GM12801 (cell line): ENCODE measurements around the gene ERI3.

ENCODE experiments used
- CTCF ChIP-seq: IDR thresholded peaks from one replicate; pipeline ENCODE4 v1.5.1; 2011; ENCODE audit warnings: control low read depth; ENCODE audit not compliant: insufficient read length; ENCODE audit errors: extremely low read depth

The ERI3 gene

DNA sequence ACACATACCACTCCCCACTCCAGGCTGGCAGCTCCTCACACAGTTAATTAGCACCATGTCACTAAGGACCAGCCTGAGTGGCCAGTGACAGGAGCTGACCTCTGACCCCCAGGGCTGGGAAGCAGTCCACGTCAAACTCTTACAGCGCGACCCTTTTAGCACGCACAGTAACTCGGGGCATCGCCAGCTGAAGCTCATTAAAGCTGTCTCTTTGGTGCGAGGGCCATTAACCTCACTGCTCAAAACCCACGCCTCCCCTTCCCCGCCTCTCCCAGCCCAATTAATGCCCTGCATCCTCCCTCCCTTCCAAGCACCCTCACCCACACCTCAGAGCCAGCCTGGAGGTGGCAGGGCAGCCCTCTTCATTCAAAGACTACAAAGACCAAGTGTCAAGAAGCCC lies 110.1 kb downstream of the ERI3 start:
- TF ChIP-seq CTCF: no peak

DNA sequence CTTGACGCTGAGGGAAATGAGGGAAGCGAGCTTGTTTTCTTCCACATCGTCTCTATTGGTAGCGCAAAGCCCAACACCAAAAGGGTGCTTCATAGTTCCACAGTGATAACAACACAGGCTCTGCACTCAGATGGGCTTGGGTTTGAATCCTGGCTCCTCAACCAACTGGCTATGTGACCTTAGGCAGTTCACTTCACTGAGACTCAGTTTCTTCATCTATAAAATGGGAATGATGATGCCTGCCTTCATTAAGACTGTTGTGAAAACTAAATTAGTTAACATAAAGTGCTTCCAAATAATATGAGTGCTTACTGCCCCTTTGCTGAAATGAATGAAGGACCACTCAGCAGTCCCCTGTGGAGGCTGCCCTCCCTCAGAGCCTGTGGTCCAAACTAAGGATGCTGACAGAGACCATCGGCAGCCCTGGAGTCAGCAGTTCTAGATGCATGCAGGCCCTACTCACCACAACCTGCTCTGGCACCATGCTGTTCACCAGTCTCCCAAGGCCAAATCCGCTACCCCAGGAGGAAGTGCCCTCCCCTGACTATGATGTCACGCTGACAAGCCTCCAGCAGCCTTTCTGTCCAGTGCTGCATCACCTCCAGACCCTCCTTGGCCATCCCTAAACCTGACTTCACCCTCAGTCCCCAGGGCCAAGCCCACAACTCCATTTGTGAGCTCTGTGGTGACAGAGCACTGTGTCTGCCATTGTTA lies 111.1 kb downstream of the ERI3 start:
- TF ChIP-seq CTCF: no peak

GRCh38 chr1:44242746-44243145 lies 112.3 kb downstream of the ERI3 start:
- no peak for TF ChIP-seq CTCF

GRCh38 chr1:44240802-44241671 lies 114.0 kb downstream of the ERI3 start:
- TF ChIP-seq CTCF: no peak

DNA sequence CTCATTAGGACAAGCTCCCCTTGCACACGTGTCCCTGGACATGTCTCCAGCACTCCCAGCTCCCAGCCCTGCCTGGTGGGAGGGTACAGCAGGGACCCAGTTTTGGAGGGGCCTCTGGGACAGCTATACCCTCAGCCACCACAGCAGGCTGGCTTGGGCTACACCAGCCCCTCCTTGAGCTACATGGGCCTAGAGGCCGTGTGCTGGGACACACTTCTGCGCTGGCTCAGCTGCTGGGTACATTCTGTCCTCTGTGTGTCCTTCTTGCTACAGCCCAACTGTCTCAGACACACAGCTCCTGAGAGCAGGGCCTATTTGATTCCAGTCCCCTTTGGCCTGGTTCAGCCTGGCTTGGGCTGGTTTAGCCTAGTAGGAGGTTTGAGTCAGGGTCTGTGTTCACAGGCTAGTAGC lies 115.1 kb downstream of the ERI3 start:
- TF ChIP-seq CTCF: no peak

GRCh38 chr1:44239331-44239960 lies 115.6 kb downstream of the ERI3 start:
- TF ChIP-seq CTCF: no peak

DNA sequence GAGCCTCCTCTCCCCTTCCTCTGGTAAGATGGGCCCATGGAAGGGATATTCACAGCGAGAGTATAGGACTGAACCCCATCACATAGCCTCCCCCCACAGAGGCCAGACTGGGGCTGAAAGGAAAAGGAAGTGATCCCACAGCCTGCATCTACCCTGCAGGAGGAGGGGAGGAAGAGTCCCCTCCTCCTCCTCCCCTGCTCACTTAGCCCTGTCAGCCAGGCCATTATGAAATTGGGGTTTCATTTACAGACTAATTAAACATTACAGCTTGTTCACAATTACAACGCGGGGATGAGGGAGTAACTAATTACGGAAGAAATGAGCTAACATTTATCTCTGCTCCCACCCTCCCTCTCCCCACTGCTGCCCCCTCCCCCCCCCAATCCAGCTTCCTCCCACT lies 116.4 kb downstream of the ERI3 start:
- no peak for TF ChIP-seq CTCF
